Activated CD8-positive, alpha-beta memory T cell treated with anti-CD3 and anti-CD28 coated beads for 4 hours (primary cell): ENCODE measurements around the gene AXL.

Experiments
- DNase-seq, 2 donors: peaks; one replicate each; pipeline ENCODE4 v3.0.0-alpha.2; 2020; ENCODE audit warnings: low read depth in 2 of 2

Gene AXL

GRCh38 chr19:41308450-41309179 lies 89.6 kb downstream of the AXL start:
- peak; percentile 82 to 86 for DNase-seq

GRCh38 chr19:41309180-41310032 lies 90.4 kb downstream of the AXL start:
- no peak for DNase-seq

GRCh38 chr19:41310033-41310831 lies 91.2 kb downstream of the AXL start, which contains the start of gene CCDC97:
Gene CCDC97 (plus strand): TSS chr19:41310172. CDS start chr19:41310311, 139 bp downstream.
- peak; percentile 74 to 79 for DNase-seq

GRCh38 chr19:41311072-41311471 lies 92.0 kb downstream of the AXL start:
- DNase-seq = no peak
